PC-3 (cell line): Measurements from ENCODE around the gene CCNF.

Source experiments
- EZH2 ChIP-seq: fragments of 300-600 bp; sonication (generic); IDR thresholded peaks from one replicate; pipeline ENCODE4 v1.6.1; 2017; ENCODE audit warnings: antibody characterized with exemption, mild to moderate bottlenecking, low read length; ENCODE audit not compliant: unreplicated experiment
- TF ChIP-seq, protein P1 (sequence below): fragments of 300-600 bp; sonication (generic); conservative IDR thresholded peaks from 2 replicates; pipeline ENCODE4 v1.5.1; 2017; ENCODE audit warnings: antibody characterized with exemption, low read depth, mild to moderate bottlenecking, low read length

GRCh38 chr16:2486645-2487516, 57.6 kb downstream of the CCNF start:
- TF ChIP-seq, protein P1, sequence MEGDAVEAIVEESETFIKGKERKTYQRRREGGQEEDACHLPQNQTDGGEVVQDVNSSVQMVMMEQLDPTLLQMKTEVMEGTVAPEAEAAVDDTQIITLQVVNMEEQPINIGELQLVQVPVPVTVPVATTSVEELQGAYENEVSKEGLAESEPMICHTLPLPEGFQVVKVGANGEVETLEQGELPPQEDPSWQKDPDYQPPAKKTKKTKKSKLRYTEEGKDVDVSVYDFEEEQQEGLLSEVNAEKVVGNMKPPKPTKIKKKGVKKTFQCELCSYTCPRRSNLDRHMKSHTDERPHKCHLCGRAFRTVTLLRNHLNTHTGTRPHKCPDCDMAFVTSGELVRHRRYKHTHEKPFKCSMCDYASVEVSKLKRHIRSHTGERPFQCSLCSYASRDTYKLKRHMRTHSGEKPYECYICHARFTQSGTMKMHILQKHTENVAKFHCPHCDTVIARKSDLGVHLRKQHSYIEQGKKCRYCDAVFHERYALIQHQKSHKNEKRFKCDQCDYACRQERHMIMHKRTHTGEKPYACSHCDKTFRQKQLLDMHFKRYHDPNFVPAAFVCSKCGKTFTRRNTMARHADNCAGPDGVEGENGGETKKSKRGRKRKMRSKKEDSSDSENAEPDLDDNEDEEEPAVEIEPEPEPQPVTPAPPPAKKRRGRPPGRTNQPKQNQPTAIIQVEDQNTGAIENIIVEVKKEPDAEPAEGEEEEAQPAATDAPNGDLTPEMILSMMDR, result no peak
- no peak for TF ChIP-seq EZH2
